ENCODE data around the gene PDGFC.

The PDGFC gene

GRCh38 chr4:156957556-156957955 is 14.0 kb downstream of the PDGFC start:
- no peak for TF ChIP-seq CTCF (IDR thresholded peaks at IDR 0.05; ENCODE audit: insufficient read depth, missing control alignments)

GRCh38 chr4:156956826-156957368 is 14.7 kb downstream of the PDGFC start:
- FAIRE-seq = no peak
- DNase-seq (ENCODE audit: insufficient read length, low spot score) = no peak
- no peak for TF ChIP-seq CTCF (IDR thresholded peaks at IDR 0.05; ENCODE audit: insufficient read depth, missing control alignments)

More at GRCh38 chr4:156957556-156957955, 14.0 kb downstream of the PDGFC start:
- no peak for DNase-seq (ENCODE audit: insufficient read length, low spot score)
- no peak for FAIRE-seq

- no peak for TF ChIP-seq CTCF (IDR thresholded peaks at IDR 0.05; ENCODE audit: insufficient read depth, missing control alignments)
- FAIRE-seq (no peak), DNase-seq (ENCODE audit: insufficient read length, low spot score) (no peak)
Observed at GRCh38 chr4:156956359-156956758, 15.2 kb downstream of the PDGFC start.

GRCh38 chr4:156954587-156954986 is 17.0 kb downstream of the PDGFC start:
- FAIRE-seq (no peak), DNase-seq (ENCODE audit: insufficient read length, low spot score) (no peak)
- no peak for TF ChIP-seq CTCF (IDR thresholded peaks at IDR 0.05; ENCODE audit: insufficient read depth, missing control alignments)

GRCh38 chr4:156953951-156954350 is 17.6 kb downstream of the PDGFC start:
- no peak for FAIRE-seq
- no peak for TF ChIP-seq CTCF (IDR thresholded peaks at IDR 0.05; ENCODE audit: insufficient read depth, missing control alignments)
- no peak for DNase-seq (ENCODE audit: insufficient read length, low spot score)

GRCh38 chr4:156953001-156953400 is 18.6 kb downstream of the PDGFC start:
- DNase-seq (ENCODE audit: insufficient read length, low spot score) = no peak
- TF ChIP-seq CTCF (IDR thresholded peaks at IDR 0.05; ENCODE audit: insufficient read depth, missing control alignments) = no peak
- FAIRE-seq = no peak

- no peak for DNase-seq (ENCODE audit: insufficient read length, low spot score)
- TF ChIP-seq CTCF (IDR thresholded peaks at IDR 0.05; ENCODE audit: insufficient read depth, missing control alignments) = no peak
- no peak for FAIRE-seq
Observed at GRCh38 chr4:156952078-156952759, 19.4 kb downstream of the PDGFC start.

All from D721Med (cell line).